PFSK-1 (cell line): ENCODE results near the gene NLK.

Experiments
- FOXP2 ChIP-seq: optimal IDR thresholded peaks from 2 replicates; pipeline ENCODE3; 2011; ENCODE audit warnings: borderline replicate concordance, control low read depth, inconsistent platforms; ENCODE audit not compliant: insufficient read depth; ENCODE audit errors: extremely low read length, extremely low read depth
- POLR2AphosphoS5 ChIP-seq: IDR thresholded peaks from 2 replicates; pipeline ENCODE4 v1.6.1; 2012; ENCODE audit warnings: low read depth, mild to moderate bottlenecking, control low read depth, low read length, moderate library complexity
- SIN3A ChIP-seq: IDR thresholded peaks from 2 replicates; pipeline ENCODE4 v1.6.1; 2012; ENCODE audit warnings: mild to moderate bottlenecking, low read length, moderate library complexity, borderline replicate concordance; ENCODE audit not compliant: insufficient read depth
- TAF1 ChIP-seq: IDR thresholded peaks from 2 replicates; pipeline ENCODE4 v1.6.1; 2012; ENCODE audit warnings: low read length, control low read depth, borderline replicate concordance; ENCODE audit not compliant: insufficient read depth
- TF ChIP-seq, protein P1 (sequence below), 2 experiments: IDR thresholded peaks; 2 replicates each; pipeline versions ENCODE4 v1.6.1 to v1.8.0; 2011 to 2012; ENCODE audit warnings: low read depth in 2 of 2, low read length in 2 of 2, control low read depth in 1 of 2, inconsistent platforms in 1 of 2, mild to moderate bottlenecking in 1 of 2, moderate library complexity in 1 of 2; ENCODE audit not compliant: insufficient read depth in 1 of 2

Gene NLK

DNA sequence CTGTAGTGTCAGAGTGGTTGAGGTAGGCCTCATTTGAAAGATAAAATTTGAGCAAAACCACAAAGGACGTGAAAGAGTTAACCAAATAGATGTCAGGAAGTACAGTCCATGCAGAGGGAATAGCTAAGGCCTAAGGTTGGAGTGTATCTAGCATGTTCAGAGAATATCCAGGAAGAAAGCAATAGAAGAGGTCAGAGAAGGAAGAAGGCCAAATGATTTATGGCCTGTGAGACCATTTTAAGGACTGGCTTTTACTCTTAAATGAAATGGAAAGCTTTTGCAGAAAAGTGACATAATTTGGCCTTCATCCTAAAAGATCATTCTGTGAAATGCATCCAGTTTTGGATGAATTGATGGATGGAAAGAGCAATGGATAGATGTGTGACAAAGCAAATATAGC, 116.5 kb downstream of the NLK start:
- TF ChIP-seq TAF1 (no peak), POLR2AphosphoS5 (no peak), SIN3A (no peak), FOXP2 (no peak)
- TF ChIP-seq, protein P1, sequence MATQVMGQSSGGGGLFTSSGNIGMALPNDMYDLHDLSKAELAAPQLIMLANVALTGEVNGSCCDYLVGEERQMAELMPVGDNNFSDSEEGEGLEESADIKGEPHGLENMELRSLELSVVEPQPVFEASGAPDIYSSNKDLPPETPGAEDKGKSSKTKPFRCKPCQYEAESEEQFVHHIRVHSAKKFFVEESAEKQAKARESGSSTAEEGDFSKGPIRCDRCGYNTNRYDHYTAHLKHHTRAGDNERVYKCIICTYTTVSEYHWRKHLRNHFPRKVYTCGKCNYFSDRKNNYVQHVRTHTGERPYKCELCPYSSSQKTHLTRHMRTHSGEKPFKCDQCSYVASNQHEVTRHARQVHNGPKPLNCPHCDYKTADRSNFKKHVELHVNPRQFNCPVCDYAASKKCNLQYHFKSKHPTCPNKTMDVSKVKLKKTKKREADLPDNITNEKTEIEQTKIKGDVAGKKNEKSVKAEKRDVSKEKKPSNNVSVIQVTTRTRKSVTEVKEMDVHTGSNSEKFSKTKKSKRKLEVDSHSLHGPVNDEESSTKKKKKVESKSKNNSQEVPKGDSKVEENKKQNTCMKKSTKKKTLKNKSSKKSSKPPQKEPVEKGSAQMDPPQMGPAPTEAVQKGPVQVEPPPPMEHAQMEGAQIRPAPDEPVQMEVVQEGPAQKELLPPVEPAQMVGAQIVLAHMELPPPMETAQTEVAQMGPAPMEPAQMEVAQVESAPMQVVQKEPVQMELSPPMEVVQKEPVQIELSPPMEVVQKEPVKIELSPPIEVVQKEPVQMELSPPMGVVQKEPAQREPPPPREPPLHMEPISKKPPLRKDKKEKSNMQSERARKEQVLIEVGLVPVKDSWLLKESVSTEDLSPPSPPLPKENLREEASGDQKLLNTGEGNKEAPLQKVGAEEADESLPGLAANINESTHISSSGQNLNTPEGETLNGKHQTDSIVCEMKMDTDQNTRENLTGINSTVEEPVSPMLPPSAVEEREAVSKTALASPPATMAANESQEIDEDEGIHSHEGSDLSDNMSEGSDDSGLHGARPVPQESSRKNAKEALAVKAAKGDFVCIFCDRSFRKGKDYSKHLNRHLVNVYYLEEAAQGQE (IDR thresholded peaks at IDR 0.05; ENCODE audit: insufficient read depth in 1 of 2, low read depth in 2 of 2, low read length in 2 of 2): no peak

DNA sequence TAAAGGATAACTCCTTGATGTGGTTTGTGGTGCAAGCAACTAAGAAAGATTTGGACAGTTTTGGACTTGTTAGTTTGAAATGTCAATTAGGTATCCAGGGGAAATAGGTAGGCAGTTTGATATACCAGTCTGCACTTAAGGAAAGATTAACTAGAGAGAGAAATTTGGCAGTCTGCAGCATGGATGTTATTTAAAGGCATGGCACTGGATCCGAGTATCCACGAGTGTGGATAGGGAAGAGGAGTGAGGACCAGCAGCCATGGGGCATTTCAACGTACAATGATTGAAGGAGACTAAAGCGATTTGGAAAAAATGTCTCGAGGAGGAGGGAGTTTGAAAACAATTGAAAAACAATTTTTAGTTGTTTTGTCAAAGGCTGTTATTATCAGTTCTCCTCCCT, 117.4 kb downstream of the NLK start:
- TF ChIP-seq, protein P1 (IDR thresholded peaks at IDR 0.05; ENCODE audit: insufficient read depth in 1 of 2, low read depth in 2 of 2, low read length in 2 of 2): no peak
- TF ChIP-seq FOXP2: no peak
- TF ChIP-seq POLR2AphosphoS5: no peak
- no peak for TF ChIP-seq TAF1
- no peak for TF ChIP-seq SIN3A

DNA sequence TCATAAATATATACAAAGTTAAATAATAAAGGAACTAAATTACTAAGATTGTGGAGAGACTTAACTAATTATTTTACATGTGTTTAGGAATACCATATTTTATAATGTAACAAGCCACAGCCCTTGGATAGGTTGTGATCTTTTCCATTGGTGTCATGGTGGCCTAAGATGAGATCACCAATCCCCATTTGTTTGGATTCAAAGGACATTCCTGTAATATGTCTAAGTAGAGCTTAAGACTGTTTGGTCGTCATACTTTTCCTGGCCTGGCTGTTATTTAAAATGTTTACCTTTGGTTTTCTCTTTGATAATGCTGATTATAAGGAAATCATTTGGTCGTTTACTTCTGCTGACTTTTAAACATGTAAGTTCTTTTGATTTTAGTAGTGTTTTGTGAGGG, 118.1 kb downstream of the NLK start:
- no peak for TF ChIP-seq SIN3A
- no peak for TF ChIP-seq FOXP2
- TF ChIP-seq, protein P1 (IDR thresholded peaks at IDR 0.05; ENCODE audit: insufficient read depth in 1 of 2, low read depth in 2 of 2, low read length in 2 of 2): no peak
- no peak for TF ChIP-seq POLR2AphosphoS5
- TF ChIP-seq TAF1: no peak

DNA sequence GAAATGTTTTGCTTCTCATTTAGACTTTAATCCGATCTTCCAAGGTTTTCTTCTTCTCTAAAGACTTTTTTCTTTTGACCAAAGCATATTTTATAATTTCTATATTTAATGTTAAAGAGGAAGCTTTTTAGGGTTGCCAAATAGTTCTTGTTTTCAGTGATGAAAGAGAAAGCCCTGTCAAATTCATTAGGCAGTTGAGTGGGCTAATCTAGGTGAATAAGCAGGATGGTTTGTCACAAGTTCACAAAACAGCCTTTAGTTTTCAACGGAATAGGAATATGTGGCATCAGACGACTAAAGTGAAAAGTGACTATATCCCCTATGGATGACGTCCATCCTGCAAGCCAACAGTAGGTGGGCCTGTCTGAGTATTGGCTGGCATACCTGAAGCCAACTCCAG, 118.8 kb downstream of the NLK start:
- TF ChIP-seq TAF1: no peak
- no peak for TF ChIP-seq POLR2AphosphoS5
- no peak for TF ChIP-seq SIN3A
- TF ChIP-seq, protein P1 (IDR thresholded peaks at IDR 0.05; ENCODE audit: insufficient read depth in 1 of 2, low read depth in 2 of 2, low read length in 2 of 2): no peak
- no peak for TF ChIP-seq FOXP2

DNA sequence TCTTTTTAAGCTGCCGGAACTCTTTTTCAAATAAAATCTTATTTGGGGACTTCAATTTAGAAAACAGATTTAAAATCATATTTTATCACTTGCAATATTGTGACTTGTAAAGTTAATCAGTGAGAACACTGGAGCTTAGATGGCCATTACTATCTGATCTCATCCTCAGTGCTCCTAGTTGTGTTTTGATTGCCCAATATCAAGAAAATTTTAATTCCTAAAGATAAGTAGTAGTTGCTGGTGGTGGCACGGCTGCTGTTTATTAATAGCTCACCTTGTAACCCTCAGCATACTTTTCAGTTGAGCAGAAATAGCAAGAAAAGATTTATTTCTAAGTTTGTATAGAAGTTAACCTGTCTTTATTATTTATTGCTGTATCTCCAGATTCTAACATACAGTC, 124.0 kb downstream of the NLK start:
- TF ChIP-seq TAF1 (no peak), POLR2AphosphoS5 (no peak), SIN3A (no peak), FOXP2 (no peak)
- TF ChIP-seq, protein P1 (IDR thresholded peaks at IDR 0.05; ENCODE audit: insufficient read depth in 1 of 2, low read depth in 2 of 2, low read length in 2 of 2): no peak
